Measurements from ENCODE around the gene STX1B. TPM values are rescaled to one million over a fixed set of nuclear protein-coding genes. Genes with fewer than 3 reads are reported as not detected.

STX1B gene
- total RNA-seq, 1 experiment from 2014 or later, result 0.05 TPM

- Histone ChIP-seq H3K27ac (no peak overlapping the region), H3K4me3 (no peak overlapping the region), H3K36me3 (peaks cover 7% of the 10 kb centered on the region), H3K27me3 (replicated peaks) (no peaks in the 10 kb centered on the region), H3K4me1 (replicated peaks) (peaks cover 22% of the 10 kb centered on the region), H3K9me3 (replicated peaks) (no peaks in the 10 kb centered on the region)
- DNase-seq (ENCODE audit: low read depth in 1 of 2, low spot score in 2 of 2), result no peak
Measured at GRCh38 chr16:30953111-30953510, 57.3 kb downstream of the STX1B start.

- no peaks in the 10 kb centered on the region for H3K9me3 ChIP-seq (replicated peaks)
- H3K4me3 ChIP-seq, result no peak overlapping the region
- H3K36me3 ChIP-seq, result peaks cover 7% of the 10 kb centered on the region
- no peak for DNase-seq (ENCODE audit: low read depth in 1 of 2, low spot score in 2 of 2)
- H3K4me1 ChIP-seq (replicated peaks), result peaks cover 20% of the 10 kb centered on the region
- no peaks in the 10 kb centered on the region for H3K27me3 ChIP-seq (replicated peaks)
- H3K27ac ChIP-seq, result no peak overlapping the region
Measured at GRCh38 chr16:30951750-30952149, 58.7 kb downstream of the STX1B start.

- H3K4me1 ChIP-seq (replicated peaks), result peaks cover 17% of the 10 kb centered on the region
- H3K27ac ChIP-seq, result no peak overlapping the region
- DNase-seq (ENCODE audit: low read depth in 1 of 2, low spot score in 2 of 2), result no peak
- no peaks in the 10 kb centered on the region for H3K27me3 ChIP-seq (replicated peaks)
- no peaks in the 10 kb centered on the region for H3K9me3 ChIP-seq (replicated peaks)
- no peak overlapping the region for H3K4me3 ChIP-seq
- peaks cover 7% of the 10 kb centered on the region for H3K36me3 ChIP-seq
Measured at GRCh38 chr16:30951193-30951592, 59.2 kb downstream of the STX1B start.

- peaks cover 17% of the 10 kb centered on the region for H3K4me1 ChIP-seq (replicated peaks)
- no peak overlapping the region for H3K27ac ChIP-seq
- no peaks in the 10 kb centered on the region for H3K27me3 ChIP-seq (replicated peaks)
- no peak for DNase-seq (ENCODE audit: low read depth in 1 of 2, low spot score in 2 of 2)
- no peaks in the 10 kb centered on the region for H3K9me3 ChIP-seq (replicated peaks)
- peaks cover 7% of the 10 kb centered on the region for H3K36me3 ChIP-seq
- H3K4me3 ChIP-seq, result no peak overlapping the region
Measured at GRCh38 chr16:30950516-30951065, 59.8 kb downstream of the STX1B start.

- no peaks in the 10 kb centered on the region for H3K9me3 ChIP-seq (replicated peaks)
- no peaks in the 10 kb centered on the region for H3K27me3 ChIP-seq (replicated peaks)
- peak overlapping the region; percentile 91 for H3K4me3 ChIP-seq
- no peak overlapping the region; the same call in 1 of the 2 replicates for H3K27ac ChIP-seq
- peaks cover 7% of the 10 kb centered on the region for H3K36me3 ChIP-seq
- peak; percentile 37 to 69 for DNase-seq (ENCODE audit: low read depth in 1 of 2, low spot score in 2 of 2)
- peaks cover 17% of the 10 kb centered on the region for H3K4me1 ChIP-seq (replicated peaks)
Measured at GRCh38 chr16:30949650-30950515, 60.6 kb downstream of the STX1B start.

GRCh38 chr16:30948667-30949649, 61.5 kb downstream of the STX1B start, which contains the start of gene ORAI3:
Gene ORAI3 (plus strand): TSS chr16:30949068. CDS start chr16:30949290, 222 bp downstream.
- H3K4me1 ChIP-seq (replicated peaks), result peaks cover 17% of the 10 kb centered on the region
- peak within 1 kb of the TSS; percentile 91 for H3K4me3 ChIP-seq
- H3K27me3 ChIP-seq (replicated peaks), result no peaks in the 10 kb centered on the region
- DNase-seq (ENCODE audit: low read depth in 1 of 2, low spot score in 2 of 2), result peak; percentile 42 to 45
- H3K36me3 ChIP-seq, result peaks cover 12% of the 10 kb centered on the region
- peak within 1 kb of the TSS; percentile 46 for H3K27ac ChIP-seq
- H3K9me3 ChIP-seq (replicated peaks), result no peaks in the 10 kb centered on the region

- H3K4me1 ChIP-seq (replicated peaks), result peaks cover 17% of the 10 kb centered on the region
- peak; percentile 82 to 93 for DNase-seq (ENCODE audit: low read depth in 1 of 2, low spot score in 2 of 2)
- H3K27ac ChIP-seq, result peak overlapping the region; percentile 46
- no peaks in the 10 kb centered on the region for H3K9me3 ChIP-seq (replicated peaks)
- H3K36me3 ChIP-seq, result peaks cover 17% of the 10 kb centered on the region
- H3K4me3 ChIP-seq, result peak overlapping the region; percentile 91
- H3K27me3 ChIP-seq (replicated peaks), result no peaks in the 10 kb centered on the region
Measured at GRCh38 chr16:30947859-30948666, 62.4 kb downstream of the STX1B start.

GRCh38 chr16:30947541-30947858, 62.9 kb downstream of the STX1B start:
- Histone ChIP-seq H3K36me3 (peaks cover 22% of the 10 kb centered on the region), H3K4me1 (replicated peaks) (peaks cover 17% of the 10 kb centered on the region), H3K27me3 (replicated peaks) (no peaks in the 10 kb centered on the region), H3K4me3 (no peak overlapping the region), H3K27ac (peak overlapping the region; percentile 7; the same call in 1 of the 2 replicates), H3K9me3 (replicated peaks) (no peaks in the 10 kb centered on the region)
- no peak for DNase-seq (ENCODE audit: low read depth in 1 of 2, low spot score in 2 of 2)

- no peak for DNase-seq (ENCODE audit: low read depth in 1 of 2, low spot score in 2 of 2)
- no peak overlapping the region for H3K27ac ChIP-seq
- H3K27me3 ChIP-seq (replicated peaks), result no peaks in the 10 kb centered on the region
- peaks cover 17% of the 10 kb centered on the region for H3K4me1 ChIP-seq (replicated peaks)
- peaks cover 27% of the 10 kb centered on the region for H3K36me3 ChIP-seq
- no peak overlapping the region for H3K4me3 ChIP-seq
- no peaks in the 10 kb centered on the region for H3K9me3 ChIP-seq (replicated peaks)
Measured at GRCh38 chr16:30946671-30947540, 63.5 kb downstream of the STX1B start.

GRCh38 chr16:30944352-30944751, 66.1 kb downstream of the STX1B start:
- Histone ChIP-seq H3K27me3 (replicated peaks) (no peaks in the 10 kb centered on the region), H3K9me3 (replicated peaks) (no peaks in the 10 kb centered on the region), H3K27ac (no peak overlapping the region), H3K36me3 (peaks cover 31% of the 10 kb centered on the region), H3K4me3 (no peak overlapping the region), H3K4me1 (replicated peaks) (peaks cover 7% of the 10 kb centered on the region)
- DNase-seq (ENCODE audit: low read depth in 1 of 2, low spot score in 2 of 2), result no peak

- H3K4me1 ChIP-seq (replicated peaks), result no peaks in the 10 kb centered on the region; the same call in 1 of the 2 replicates
- no peaks in the 10 kb centered on the region for H3K9me3 ChIP-seq (replicated peaks)
- H3K27ac ChIP-seq, result no peak overlapping the region
- no peak for DNase-seq (ENCODE audit: low read depth in 1 of 2, low spot score in 2 of 2)
- H3K27me3 ChIP-seq (replicated peaks), result no peaks in the 10 kb centered on the region
- peaks cover 26% of the 10 kb centered on the region for H3K36me3 ChIP-seq
- no peak overlapping the region for H3K4me3 ChIP-seq
Measured at GRCh38 chr16:30942426-30942806, 68.0 kb downstream of the STX1B start.
